Uterus (tissue), 4 donors: ENCODE data around the gene RGS14. TPM values are rescaled to one million over a fixed set of nuclear protein-coding genes. Genes with fewer than 3 reads are reported as not detected.

Experiments used
- DNase-seq, 2 donors: peaks; one replicate each; pipeline ENCODE4 v3.0.0-alpha.2; 2019 to 2020
- H3K27ac ChIP-seq, 2 donors: fragments of 200-600 bp; sonication (generic); 1 replicate in 1 of 2; 2 replicates in 1 of 2; pipeline ENCODE4 v1.5.1; 2016 to 2018
- H3K27me3 ChIP-seq, 2 donors: fragments of 200-600 bp; sonication (generic); one replicate each; pipeline ENCODE4 v1.5.1; 2018 to 2019; ENCODE audit warnings: control low read depth in 1 of 2
- H3K36me3 ChIP-seq, 2 donors: fragments of 200-600 bp; sonication (generic); one replicate each; pipeline ENCODE4 v1.5.1; 2019; ENCODE audit warnings: control low read depth in 1 of 2
- H3K4me1 ChIP-seq, 2 donors: fragments of 200-600 bp; sonication (generic); one replicate each; pipeline ENCODE4 v1.5.1; 2018 to 2019; ENCODE audit warnings: control low read depth in 1 of 2
- H3K4me3 ChIP-seq, 2 donors: fragments of 200-600 bp; sonication (generic); 1 replicate in 1 of 2; 2 replicates in 1 of 2; pipeline ENCODE4 v1.5.1; 2018 to 2019; ENCODE audit warnings: mild to moderate bottlenecking in 1 of 2
- H3K9me3 ChIP-seq, 2 donors: fragments of 200-600 bp; sonication (generic); one replicate each; pipeline ENCODE4 v1.5.1; 2019; ENCODE audit warnings: control low read depth in 1 of 2
- POLR2A ChIP-seq, 2 donors: fragments of 450-650 bp; IDR thresholded peaks; one replicate each; pipeline ENCODE4 v1.6.1; 2016; ENCODE audit warnings: antibody characterized with exemption in 2 of 2, mild to moderate bottlenecking in 1 of 2, moderate library complexity in 1 of 2
- intact Hi-C: fragments of 100-400 bp; cut with DNase I; formaldehyde crosslinking; loops from one replicate; pipeline ENCODE4 v1.15.1; 2023; ENCODE audit warnings: low total_unique reads
- total RNA-seq, 4 donors: library from RNA; depleted of rRNA in 3 of 4; stranded (reverse); fragments of >200 nt in 3 of 4; gene quantifications; one replicate each; pipeline versions ENCODE4 v1.1.0 to v1.2.4, GENCODE V29; 2014 to 2023
- TF ChIP-seq, protein P1 (sequence below), 4 experiments: fragments of 200-600 bp in 2 of 4; fragments of 450-650 bp in 2 of 4; sonication (generic) in 2 of 4; IDR thresholded peaks; one replicate each; pipeline ENCODE4 v1.5.1; 2016 to 2019; ENCODE audit warnings: antibody characterized with exemption in 4 of 4, mild to moderate bottlenecking in 2 of 4, moderate library complexity in 1 of 4
- donor health status: DM: yes; HTN: yes; CAD: no.

Gene RGS14
- total RNA-seq, 4 donors from 2014 or later: 1.5 to 25.6 (median 13.6) TPM

DNA sequence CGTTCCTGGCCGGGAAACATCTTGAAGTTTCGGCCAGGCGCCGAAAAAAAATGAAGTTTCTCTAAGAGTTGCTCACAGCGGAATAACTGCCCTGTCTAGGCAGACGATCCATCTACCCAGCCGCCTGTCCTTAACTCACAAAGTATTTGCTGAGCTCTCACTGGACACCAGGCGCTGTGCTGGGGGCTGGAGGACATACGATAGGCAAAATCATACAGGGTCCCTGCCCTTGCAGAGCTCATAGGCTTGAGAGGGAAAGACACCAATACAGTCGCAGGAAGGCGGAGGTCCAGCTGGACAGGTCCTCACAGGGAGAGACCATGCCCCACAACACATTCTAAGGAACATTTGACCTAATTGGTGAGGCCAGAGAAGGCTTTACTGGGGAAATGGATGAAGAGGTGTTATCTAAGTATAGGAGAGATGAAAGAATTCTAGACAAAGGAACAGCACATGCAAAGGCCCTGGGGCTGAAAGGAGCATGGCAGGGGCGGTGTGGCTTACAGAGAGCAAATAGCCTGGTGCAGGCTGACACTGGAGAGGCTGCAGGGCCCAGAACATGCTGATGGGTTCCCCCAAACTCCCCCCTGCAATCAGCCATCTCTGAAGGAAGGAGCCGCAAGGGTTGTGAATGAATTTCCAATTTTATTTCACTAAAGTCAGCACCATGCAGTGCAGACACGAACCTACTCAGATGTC, 44.0 kb upstream of the RGS14 start:
- H3K4me3 ChIP-seq: no peak overlapping the region
- no peaks in the 10 kb centered on the region for H3K27me3 ChIP-seq
- no peaks in the 10 kb centered on the region for H3K36me3 ChIP-seq
- DNase-seq: no peak
- no peak overlapping the region for H3K27ac ChIP-seq
- H3K4me1 ChIP-seq: peaks cover 0 to 6% of the 10 kb centered on the region in 2 donors
- no peak for TF ChIP-seq POLR2A (IDR thresholded peaks at IDR 0.05)
- TF ChIP-seq, protein P1, sequence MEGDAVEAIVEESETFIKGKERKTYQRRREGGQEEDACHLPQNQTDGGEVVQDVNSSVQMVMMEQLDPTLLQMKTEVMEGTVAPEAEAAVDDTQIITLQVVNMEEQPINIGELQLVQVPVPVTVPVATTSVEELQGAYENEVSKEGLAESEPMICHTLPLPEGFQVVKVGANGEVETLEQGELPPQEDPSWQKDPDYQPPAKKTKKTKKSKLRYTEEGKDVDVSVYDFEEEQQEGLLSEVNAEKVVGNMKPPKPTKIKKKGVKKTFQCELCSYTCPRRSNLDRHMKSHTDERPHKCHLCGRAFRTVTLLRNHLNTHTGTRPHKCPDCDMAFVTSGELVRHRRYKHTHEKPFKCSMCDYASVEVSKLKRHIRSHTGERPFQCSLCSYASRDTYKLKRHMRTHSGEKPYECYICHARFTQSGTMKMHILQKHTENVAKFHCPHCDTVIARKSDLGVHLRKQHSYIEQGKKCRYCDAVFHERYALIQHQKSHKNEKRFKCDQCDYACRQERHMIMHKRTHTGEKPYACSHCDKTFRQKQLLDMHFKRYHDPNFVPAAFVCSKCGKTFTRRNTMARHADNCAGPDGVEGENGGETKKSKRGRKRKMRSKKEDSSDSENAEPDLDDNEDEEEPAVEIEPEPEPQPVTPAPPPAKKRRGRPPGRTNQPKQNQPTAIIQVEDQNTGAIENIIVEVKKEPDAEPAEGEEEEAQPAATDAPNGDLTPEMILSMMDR (IDR thresholded peaks at IDR 0.05): no peak
- intact Hi-C loops: no loop called here
- H3K9me3 ChIP-seq: no peaks in the 10 kb centered on the region

DNA sequence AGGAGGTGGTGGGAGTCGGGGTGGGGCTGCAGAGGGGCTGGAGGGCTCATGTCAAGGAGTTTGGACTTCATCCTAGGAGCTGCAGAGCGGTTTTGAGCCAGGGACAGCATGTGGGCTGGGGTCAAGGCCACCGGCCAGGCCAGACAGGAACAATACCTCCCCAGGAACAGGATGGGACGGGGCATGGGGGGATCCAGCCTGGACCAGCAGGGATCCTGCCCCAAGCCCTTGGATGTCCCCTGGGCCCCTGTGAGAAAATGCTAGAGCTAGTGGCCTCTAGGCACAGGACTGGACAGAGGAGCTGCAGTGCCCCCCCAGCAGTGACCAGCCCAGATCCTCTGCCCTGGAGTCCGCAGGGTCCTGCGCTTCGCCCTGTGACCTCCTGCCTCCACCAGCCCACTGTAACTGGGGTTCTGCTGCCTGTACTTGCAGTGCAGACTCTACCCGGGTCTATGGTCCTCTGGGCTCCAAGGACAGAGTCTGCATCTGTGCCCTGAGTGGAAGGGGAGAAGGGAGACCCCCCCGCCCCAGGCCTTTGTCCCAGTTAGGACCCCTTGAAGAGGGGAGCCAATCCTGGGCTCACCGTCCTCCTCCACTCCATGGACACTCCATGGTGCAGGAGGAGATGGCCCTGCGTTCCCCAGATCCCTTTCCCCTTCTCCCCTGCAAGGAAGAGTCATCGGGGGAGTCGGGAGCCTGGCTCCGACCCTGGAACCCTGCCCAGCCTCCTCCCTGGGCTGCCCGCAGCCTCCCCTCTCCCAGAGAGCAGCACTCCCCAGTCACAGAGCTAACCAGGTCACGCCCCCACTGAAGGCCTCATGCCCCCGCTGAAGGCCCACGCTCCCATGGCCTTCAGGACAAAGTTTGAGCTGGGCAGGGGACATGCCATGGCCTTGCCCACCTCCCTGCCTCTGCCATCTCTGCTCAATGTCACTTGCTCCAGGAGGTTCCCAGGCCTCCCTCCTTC, 43.1 kb upstream of the RGS14 start:
- H3K9me3 ChIP-seq: no peaks in the 10 kb centered on the region
- peaks cover 0 to 6% of the 10 kb centered on the region in 2 donors for H3K4me1 ChIP-seq
- H3K36me3 ChIP-seq: no peaks in the 10 kb centered on the region
- no peak for DNase-seq
- no peak overlapping the region for H3K4me3 ChIP-seq
- intact Hi-C loops: no loop called here
- no peaks in the 10 kb centered on the region for H3K27me3 ChIP-seq
- TF ChIP-seq POLR2A (IDR thresholded peaks at IDR 0.05): no peak
- TF ChIP-seq, protein P1 (IDR thresholded peaks at IDR 0.05): no peak
- H3K27ac ChIP-seq: no peak overlapping the region

DNA sequence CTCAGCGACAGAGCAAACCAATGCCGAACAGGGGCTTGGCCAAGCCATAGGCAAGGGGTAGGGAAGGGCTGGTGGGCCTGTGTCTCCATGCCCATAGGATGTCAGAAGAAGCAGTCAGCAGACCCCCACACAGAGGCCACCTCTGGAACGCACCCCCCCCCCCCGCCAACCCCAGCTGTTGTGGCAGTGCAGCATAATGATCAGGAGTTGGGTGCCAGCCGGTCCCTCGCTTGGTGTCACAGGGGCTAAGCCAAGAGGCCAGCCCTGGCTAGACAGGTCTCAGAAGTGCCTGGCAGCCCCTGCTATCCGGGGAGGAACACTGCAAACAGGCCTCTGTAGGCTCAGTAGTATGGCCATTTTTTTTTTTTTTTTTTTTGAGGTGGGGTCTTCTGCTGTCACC, 42.3 kb upstream of the RGS14 start:
- intact Hi-C loops: no loop called here

DNA sequence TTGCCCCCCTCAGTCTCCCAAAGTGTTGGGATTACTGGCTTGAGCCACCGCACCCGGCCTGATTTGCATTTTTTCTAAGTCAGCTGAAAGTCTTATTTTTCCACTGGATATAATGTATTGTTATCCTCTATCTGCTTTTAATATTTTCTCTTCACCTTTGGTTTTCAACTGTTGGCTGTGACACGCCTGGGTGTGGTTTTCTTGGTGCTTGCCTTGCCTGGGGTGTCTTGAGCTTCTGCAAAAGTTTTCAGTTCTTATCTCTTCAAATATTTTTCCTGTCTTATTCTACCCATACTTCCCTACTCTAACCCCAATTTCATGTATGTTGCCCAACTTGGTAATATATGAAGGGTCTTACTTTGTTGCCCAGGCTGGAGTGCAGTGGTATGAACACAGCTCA, 41.7 kb upstream of the RGS14 start:
- Histone ChIP-seq H3K4me1 (peaks cover 0 to 6% of the 10 kb centered on the region in 2 donors), H3K4me3 (no peak overlapping the region), H3K9me3 (no peaks in the 10 kb centered on the region), H3K27ac (no peak overlapping the region), H3K36me3 (no peaks in the 10 kb centered on the region), H3K27me3 (no peaks in the 10 kb centered on the region)
- intact Hi-C loops: no loop called here
- TF ChIP-seq POLR2A (IDR thresholded peaks at IDR 0.05): no peak
- TF ChIP-seq, protein P1 (IDR thresholded peaks at IDR 0.05): no peak
- no peak for DNase-seq

More for the DNA sequence above, 42.3 kb upstream of the RGS14 start:
- Histone ChIP-seq H3K27me3 (no peaks in the 10 kb centered on the region), H3K36me3 (no peaks in the 10 kb centered on the region), H3K4me1 (peaks cover 0 to 6% of the 10 kb centered on the region in 2 donors), H3K27ac (no peak overlapping the region), H3K9me3 (no peaks in the 10 kb centered on the region), H3K4me3 (no peak overlapping the region)
- no peak for DNase-seq
- TF ChIP-seq POLR2A (IDR thresholded peaks at IDR 0.05): no peak
- TF ChIP-seq, protein P1 (IDR thresholded peaks at IDR 0.05): no peak

DNA sequence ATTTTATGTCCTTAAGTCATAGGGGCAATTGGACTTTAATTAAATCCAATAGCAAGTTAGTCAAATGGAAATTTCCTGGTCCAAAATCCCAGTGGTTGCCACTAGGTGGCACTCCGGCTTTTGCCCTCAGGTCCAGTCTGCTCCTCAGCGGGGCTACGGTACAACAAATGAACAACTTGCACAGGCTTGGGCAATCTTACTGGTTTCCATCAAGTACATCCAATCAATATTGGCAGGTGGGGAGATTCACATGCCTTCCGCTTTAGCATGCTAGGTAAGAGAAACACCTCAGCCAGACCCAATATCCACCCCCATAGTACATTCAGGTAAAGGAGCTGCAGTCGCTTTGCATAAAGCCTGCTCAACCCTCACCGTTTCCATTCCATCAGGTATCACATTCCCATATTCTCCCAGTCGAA, 39.8 kb upstream of the RGS14 start:
- no peaks in the 10 kb centered on the region for H3K27me3 ChIP-seq
- H3K9me3 ChIP-seq: no peaks in the 10 kb centered on the region
- no peak overlapping the region for H3K27ac ChIP-seq
- no peak overlapping the region for H3K4me3 ChIP-seq
- peak; percentile 63 to 66 for DNase-seq
- no peaks in the 10 kb centered on the region for H3K36me3 ChIP-seq
- no peak for TF ChIP-seq POLR2A (IDR thresholded peaks at IDR 0.05)
- TF ChIP-seq, protein P1 (IDR thresholded peaks at IDR 0.05): peak; percentile 67 to 73 (median 70)
- intact Hi-C loops: no loop called here
- H3K4me1 ChIP-seq: no peaks in the 10 kb centered on the region
